ENCODE results near the gene ELOVL5.
"Not testable (repeated sequence)": the region's sequence is repeated elsewhere in the genome, so short reads cannot be mapped to it uniquely, and the experiment has no call there.

Gene ELOVL5

DNA sequence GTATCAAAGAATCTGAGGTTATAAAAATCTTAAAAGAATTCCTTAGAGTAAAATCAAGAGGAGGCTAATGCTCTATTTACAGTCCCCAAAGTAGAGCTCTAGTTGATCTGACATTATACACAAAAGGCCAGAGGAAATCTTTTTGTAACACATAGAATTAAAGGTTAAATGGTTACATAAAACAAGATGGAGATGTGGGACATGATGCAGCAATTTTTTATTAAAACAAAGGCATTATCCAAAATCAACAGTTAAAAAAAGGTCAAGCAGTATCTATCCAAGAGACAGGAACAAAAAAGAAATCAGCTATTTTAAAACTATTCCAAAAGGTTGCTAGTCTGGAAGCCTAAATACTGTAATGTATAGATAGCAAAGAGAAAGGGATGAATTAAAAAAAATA, 20.4 kb downstream of the ELOVL5 start:
- no peak for DNase-seq (ENCODE audit: low read depth in 3 of 3)

GRCh38 chr6:53327017-53327395, 21.7 kb downstream of the ELOVL5 start:
- no peak for DNase-seq (ENCODE audit: low read depth in 3 of 3)

DNA sequence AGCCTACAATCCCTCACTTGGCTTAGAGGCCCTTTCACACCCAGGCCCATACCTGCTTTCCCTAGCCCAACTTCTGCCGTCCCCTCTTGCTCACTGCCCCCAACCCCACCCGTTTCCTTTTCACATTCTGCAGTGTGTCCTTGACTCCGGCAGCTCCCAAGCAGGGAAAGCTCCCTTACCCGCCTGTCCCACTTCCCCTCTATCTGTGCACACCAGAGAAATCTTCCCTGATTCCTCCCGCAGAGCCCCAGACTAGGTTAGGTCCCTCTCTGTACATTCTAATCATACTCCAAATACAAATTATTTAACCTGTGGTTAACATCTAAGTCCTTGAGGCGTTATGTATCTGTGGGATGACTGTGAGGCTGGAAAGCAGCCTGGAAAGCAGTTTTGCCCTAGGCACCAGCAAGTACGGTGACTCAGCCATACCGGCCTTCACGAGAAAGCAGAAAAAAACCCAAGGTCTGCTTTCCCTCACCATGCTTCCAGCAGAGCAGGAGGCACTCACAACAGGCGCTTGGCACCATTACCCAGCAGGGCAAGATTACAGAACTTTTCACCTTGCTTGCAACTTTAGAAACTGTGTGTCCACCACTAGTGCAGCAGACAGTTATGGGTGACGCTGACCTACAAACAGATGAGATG, 22.3 kb downstream of the ELOVL5 start:
- DNase-seq (ENCODE audit: low read depth in 3 of 3), result no peak

GRCh38 chr6:53325785-53326184, 23.0 kb downstream of the ELOVL5 start:
- DNase-seq (ENCODE audit: low read depth in 3 of 3), result no peak

GRCh38 chr6:53322188-53323029, 26.3 kb downstream of the ELOVL5 start:
- DNase-seq (ENCODE audit: low read depth in 3 of 3), result no peak

DNA sequence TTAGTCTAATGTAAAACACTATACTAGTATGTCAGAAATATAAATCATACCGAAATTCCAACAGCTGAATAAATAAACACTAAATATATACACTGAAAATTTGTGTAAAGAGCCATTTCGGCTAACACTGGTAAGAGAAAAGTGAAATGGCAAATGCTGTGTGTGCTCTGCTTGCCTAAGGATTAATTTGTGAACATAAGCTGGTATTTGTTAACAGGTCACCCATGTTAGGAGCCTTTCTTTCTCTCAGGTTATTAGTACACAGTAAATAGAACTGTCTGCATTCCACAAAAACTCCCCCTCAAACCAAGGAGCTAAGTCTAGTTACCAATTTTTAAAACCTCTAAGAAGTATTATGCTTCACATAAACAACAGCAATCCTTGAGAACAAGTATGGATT, 27.0 kb downstream of the ELOVL5 start:
- DNase-seq (ENCODE audit: low read depth in 3 of 3), result no peak

DNA sequence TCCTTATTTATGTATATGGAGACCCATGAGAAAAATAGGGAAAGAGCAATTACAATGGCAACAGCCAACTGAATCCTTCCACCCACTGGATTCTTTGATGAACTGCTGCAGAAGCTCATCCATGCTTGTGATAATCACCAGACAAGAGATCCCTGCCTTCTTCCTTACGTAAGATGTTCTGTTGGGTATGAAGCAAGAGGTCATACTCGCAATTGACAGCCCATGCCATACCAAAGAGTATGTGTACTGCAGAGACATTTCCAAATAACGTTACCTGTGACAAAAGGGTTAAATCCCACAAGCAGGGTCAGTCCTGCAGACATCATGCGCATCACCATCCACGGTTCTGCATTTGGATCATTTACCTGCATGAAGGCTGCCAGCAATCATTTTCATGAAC, 27.8 kb downstream of the ELOVL5 start:
- no peak for DNase-seq (ENCODE audit: low read depth in 3 of 3)

DNA sequence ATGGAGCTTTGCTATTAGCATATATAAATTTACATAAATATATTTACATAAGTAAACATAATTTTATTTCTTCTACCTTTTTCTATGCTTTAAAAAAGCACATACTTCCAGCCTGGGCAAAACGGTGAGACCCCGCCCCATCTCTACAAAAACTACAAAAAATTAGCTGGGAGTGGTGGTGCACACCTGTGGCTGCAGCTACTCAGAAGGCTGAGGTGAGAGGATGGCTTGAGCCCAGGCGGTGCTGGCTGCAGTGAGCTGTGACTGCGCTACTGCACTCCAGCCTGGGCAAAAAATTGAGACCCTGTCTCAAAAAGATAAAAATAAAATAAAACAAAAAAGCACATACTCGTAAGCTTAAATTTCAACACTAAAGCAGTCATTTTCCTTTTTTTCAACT, 30.3 kb downstream of the ELOVL5 start:
- DNase-seq (ENCODE audit: low read depth in 3 of 3), result no peak

DNA sequence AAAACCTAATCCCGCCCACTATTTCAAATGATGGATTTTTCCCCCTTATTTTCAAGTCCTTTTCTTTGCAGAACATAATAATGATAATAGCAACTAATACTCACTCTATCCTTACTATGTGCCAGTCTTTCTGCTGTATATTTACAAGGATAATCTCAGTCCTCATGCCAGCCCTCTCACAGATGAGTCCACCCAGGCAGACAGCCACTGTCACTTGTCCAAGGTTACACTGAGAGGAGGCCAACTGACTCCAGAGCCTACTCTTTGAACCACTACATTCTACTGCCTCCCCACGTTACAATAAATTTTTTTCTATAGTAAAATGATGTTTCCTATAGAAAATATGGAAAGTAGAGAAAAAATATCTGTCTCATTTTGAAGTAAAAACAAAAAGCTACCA, 30.9 kb downstream of the ELOVL5 start:
- no peak for DNase-seq (ENCODE audit: low read depth in 3 of 3)

DNA sequence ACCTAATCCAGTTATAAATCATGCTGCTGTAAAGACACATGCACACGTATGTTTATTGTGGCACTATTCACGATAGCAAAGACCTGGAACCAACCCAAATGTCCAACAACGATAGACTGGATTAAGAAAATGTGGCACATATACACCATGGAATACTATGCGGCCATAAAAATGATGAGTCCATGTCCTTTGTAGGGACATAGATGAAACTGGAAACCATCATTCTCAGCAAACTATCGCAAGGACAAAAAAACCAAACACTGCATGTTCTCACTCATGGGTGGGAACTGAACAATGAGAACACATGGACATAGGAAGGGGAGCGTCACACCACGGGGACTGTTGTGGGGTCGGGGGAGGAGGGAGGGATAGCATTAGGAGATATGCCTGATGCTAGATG, 31.5 kb downstream of the ELOVL5 start:
- DNase-seq (ENCODE audit: low read depth in 3 of 3), result not testable (repeated sequence)

GRCh38 chr6:53316142-53316541, 32.6 kb downstream of the ELOVL5 start:
- DNase-seq (ENCODE audit: low read depth in 3 of 3), result no peak

- DNase-seq (ENCODE audit: low read depth in 3 of 3), result no peak
Measured at GRCh38 chr6:53315086-53315724, 33.5 kb downstream of the ELOVL5 start.

DNA sequence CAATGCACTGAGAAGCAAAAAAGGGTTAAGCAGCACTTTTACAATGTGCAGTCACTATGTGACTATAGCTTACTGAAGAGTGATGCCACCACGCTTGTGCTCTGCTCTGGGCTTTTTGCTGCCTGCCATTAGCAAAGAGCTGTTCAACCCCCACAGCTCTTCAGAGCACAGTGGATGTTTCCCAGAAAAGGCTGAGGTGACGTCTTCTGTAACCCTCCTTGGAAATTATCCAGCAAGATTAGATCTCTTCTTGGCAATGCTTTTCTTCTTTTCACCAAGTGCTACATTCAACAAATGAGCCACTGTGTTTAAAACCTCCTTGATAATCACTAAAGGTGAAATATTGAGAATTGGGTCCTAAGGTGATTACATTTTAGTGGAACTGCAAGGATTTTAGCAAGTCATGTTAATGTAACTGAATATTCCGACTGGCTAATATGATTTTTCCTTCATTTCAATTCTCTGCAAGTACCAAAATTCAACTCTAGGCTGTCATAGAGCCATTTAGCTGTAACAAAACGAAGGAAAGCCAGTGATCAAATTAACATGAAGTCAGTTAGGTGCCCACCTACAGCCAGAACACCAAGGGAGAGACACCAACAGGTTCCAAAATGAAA, 34.9 kb downstream of the ELOVL5 start:
- no peak for DNase-seq (ENCODE audit: low read depth in 3 of 3)

- DNase-seq (ENCODE audit: low read depth in 3 of 3), result no peak
Measured at GRCh38 chr6:53312355-53312754, 36.4 kb downstream of the ELOVL5 start.

- no peak for DNase-seq (ENCODE audit: low read depth in 3 of 3)
Measured at GRCh38 chr6:53311586-53311935, 37.2 kb downstream of the ELOVL5 start.

GRCh38 chr6:53310771-53311585, 37.8 kb downstream of the ELOVL5 start:
- DNase-seq (ENCODE audit: low read depth in 3 of 3), result no peak

GRCh38 chr6:53309901-53310300, 38.8 kb downstream of the ELOVL5 start:
- no peak for DNase-seq (ENCODE audit: low read depth in 3 of 3)

GRCh38 chr6:53309059-53309900, 39.5 kb downstream of the ELOVL5 start:
- DNase-seq (ENCODE audit: low read depth in 3 of 3), result no peak

DNA sequence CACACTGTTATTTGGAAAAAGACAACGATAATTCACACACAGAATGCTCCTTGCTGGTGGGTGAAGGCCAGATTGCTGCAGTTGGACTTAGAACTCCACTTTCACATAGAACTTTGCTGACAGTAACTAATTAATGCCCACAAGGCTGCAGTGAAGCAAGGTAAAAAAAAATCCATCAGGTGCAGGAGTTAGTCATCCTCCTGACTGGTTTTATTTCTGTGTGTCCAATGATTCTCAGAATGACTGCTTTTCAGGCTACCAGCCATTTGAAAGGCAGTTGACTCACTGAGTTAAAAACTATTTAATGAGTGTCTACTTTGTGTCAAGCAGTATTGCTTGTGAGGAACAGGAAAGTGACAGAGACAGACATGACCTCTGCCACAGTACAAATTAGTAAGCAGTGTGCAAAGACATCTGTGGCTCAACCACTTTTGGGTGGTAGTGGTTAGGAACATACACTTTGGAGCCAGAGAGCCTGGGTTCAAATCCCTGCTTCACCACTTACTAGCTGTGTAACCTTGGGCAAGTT, 41.9 kb downstream of the ELOVL5 start:
- DNase-seq (ENCODE audit: low read depth in 3 of 3), result peak in 1 of 3 experiments; percentile 31

GRCh38 chr6:53306217-53306616, 42.5 kb downstream of the ELOVL5 start:
- DNase-seq (ENCODE audit: low read depth in 3 of 3), result not testable (repeated sequence)

Data from stimulated activated CD4-positive, alpha-beta T cell treated with anti-CD3 and anti-CD28 coated beads, TNF-alpha, amount 100 ng/mL, for 24 hours (primary cell).